Measurements from ENCODE around the gene TRIM27.
"Not testable (repeated sequence)": the region's sequence is repeated elsewhere in the genome, so short reads cannot be mapped to it uniquely, and the experiment has no call there.

The TRIM27 gene

DNA sequence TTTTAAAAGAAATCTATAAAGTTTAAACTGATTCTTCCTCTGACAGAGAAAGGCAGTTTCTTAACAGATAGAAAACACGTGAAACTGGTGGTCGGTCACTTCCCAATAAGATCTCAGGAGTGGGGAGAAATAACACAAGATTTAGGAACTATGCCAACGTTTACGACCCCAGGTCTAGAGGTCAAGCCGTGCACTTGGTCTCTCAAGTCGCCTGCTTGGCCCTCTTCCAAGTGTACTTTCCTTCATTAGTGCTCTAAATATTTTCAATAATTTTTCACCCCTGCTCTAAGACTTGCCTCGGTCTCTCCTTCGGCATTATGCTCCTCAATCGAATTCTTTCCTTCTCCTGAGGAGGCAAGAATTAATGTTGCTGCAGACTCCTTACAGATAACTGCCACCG is 61.7 kb downstream of the TRIM27 start:
- no peak for DNase-seq

DNA sequence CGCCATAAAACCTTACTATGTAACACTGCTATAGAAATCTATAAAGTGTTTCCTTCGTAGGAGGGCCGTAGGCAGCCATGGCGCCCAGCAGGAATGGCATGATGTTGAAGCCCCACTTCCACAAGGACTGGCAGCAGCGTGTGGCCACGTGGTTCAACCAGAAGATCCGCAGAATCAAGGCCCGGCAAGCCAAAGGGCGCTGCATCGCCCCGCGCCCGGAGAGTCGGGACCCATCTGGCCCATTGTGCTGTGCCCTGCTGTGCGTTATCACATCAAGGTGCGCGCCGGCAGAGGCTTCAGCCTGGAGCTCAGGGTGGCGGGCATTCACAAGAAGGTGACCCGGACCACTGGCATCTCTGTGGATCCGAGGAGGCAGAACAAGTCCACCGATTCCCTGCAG is 62.4 kb downstream of the TRIM27 start:
- no peak for DNase-seq

DNA sequence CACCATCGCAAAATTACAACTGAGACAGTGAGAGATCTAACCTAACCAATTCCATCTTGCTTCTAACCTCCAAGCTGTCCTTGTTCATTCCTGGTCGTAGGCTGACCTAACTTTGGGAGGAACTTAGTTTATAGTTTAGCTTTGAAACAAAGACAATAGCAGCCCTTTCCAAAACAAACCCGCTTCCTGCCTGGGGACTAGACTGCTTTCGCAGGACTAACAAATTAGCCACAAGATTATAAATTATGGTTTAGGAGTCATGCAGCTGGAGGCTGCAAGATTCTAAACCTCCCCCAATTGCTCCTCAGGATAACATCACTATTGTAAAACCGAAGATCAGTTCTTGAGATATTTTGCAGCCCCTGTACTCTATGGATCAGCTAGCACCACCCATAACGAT is 63.2 kb downstream of the TRIM27 start:
- no peak for DNase-seq

DNA sequence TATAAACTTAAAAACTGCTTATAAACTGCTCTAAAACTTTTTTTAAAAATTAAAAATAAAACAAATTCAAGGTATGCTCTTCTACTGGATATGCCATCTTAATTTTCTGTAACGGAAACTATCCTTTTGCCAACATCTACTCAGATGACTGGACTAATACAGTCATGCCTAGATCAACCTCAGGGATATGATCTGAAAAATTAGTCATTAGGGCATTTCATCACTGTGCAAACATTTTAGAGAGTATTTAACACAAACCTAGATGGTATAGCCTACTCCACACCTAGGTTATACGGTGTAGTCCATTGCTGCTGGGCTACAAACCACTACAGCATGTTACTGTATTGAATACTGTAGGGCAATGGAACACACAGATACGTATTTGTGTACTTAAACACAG is 64.8 kb downstream of the TRIM27 start:
- no peak for DNase-seq

DNA sequence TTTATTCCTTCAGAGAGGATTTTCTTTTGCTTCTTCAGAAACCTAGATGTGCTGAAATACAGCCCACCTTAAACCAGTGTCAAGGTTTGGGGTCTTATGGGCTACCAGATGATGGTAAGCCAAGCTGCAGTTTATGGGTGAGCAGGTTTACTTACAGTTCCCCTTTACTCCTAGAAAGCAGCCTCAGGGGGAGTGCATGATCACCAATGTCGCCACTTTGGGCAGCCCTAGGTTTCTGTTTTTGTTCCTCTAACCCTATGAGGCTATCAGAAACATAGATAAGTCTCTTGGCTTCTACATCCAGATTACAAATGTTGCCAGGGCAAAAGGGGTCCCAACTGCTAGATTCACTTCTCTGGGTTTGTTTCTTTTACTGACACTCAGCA is 67.2 kb downstream of the TRIM27 start:
- no peak for DNase-seq

- DNase-seq, result not testable (repeated sequence)
Observed at GRCh38 chr6:28854405-28854804, 69.4 kb downstream of the TRIM27 start.

All from CD4-positive, alpha-beta T cell treated with Interleukin-4 for 1 hour (primary cell).